Measurements from ENCODE around the gene TNS1. TPM values are rescaled to one million over a fixed set of nuclear protein-coding genes. Genes with fewer than 3 reads are reported as not detected.
"Not testable (repeated sequence)": the region's sequence is repeated elsewhere in the genome, so short reads cannot be mapped to it uniquely, and the experiment has no call there.

The TNS1 gene
- total RNA-seq, 1 donor from 2014 or later: 11.6 TPM

DNA sequence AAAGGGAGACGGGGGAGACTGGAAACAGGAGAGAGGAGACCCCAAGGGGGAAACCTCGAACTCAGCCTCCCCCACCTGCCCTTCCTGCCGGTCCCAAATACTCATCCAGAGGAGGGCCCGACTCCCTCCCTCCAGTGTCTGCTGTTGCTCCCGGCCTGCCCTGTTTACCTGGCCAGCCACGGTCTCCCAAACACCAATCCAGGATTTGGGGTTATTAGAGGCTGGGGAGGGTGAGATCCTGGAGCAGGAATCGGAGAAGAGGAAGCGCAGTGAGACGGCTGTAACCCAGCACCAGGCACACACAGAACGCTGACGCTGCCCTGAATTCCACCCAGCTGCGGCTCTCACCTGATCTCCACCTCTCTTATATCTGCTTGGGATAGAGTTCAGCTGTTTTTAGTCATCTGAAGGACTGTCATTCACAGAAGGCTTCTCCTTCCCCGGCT is 213.0 kb downstream of the TNS1 start:
- TF ChIP-seq, protein P1, sequence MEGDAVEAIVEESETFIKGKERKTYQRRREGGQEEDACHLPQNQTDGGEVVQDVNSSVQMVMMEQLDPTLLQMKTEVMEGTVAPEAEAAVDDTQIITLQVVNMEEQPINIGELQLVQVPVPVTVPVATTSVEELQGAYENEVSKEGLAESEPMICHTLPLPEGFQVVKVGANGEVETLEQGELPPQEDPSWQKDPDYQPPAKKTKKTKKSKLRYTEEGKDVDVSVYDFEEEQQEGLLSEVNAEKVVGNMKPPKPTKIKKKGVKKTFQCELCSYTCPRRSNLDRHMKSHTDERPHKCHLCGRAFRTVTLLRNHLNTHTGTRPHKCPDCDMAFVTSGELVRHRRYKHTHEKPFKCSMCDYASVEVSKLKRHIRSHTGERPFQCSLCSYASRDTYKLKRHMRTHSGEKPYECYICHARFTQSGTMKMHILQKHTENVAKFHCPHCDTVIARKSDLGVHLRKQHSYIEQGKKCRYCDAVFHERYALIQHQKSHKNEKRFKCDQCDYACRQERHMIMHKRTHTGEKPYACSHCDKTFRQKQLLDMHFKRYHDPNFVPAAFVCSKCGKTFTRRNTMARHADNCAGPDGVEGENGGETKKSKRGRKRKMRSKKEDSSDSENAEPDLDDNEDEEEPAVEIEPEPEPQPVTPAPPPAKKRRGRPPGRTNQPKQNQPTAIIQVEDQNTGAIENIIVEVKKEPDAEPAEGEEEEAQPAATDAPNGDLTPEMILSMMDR (IDR thresholded peaks at IDR 0.05; ENCODE audit: unreplicated experiment): no peak
- Mint-ChIP-seq H3K36me3 (ENCODE audit: low read depth, unreplicated experiment) (peaks cover 7% of the 10 kb centered on the region), H3K4me1 (ENCODE audit: unreplicated experiment) (peaks cover 8% of the 10 kb centered on the region), H3K4me3 (ENCODE audit: unreplicated experiment) (no peak overlapping the region), H3K9me3 (ENCODE audit: unreplicated experiment) (no peaks in the 10 kb centered on the region), H3K27me3 (ENCODE audit: unreplicated experiment) (peaks cover 4% of the 10 kb centered on the region), H3K27ac (ENCODE audit: unreplicated experiment) (no peak overlapping the region)
- no peak for DNase-seq (ENCODE audit: low spot score)

DNA sequence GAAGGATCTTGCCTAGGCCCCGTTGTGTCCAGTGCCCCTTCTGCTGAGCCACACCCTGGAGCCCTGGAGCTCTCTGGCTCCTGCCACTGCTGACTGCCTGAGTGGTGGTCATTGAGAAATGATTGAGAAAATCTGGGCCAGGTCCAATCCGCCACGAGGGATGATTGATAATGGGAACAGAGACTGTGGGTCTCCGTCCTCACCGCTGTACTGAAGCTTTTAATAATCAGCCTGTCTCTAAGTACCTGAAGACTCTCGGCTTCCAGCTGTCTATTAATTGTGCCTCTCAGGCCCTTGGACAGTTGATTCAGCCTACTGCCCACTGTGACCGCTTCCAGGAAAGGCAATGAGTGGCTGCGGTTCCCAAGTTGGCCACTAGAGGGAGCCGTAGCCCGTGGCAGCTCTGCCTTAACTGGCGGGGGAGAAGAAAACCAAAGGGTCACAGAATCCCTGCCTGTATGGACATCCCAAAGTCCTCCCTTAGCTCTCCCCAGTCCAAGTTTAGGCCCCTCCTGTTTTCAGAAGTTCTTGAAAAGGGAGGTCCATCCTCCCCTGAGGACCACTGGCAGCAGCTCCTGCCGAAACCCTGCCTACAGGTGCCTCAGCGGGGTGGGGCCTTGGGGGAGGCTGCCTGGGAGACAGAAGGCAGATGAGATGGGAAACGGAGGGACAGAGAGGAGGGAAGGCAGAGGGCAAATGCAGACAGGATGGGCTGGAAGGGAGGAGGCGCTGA is 213.6 kb downstream of the TNS1 start:
- TF ChIP-seq, protein P1 (IDR thresholded peaks at IDR 0.05; ENCODE audit: unreplicated experiment): peak; percentile 100
- DNase-seq (ENCODE audit: low spot score): peak; percentile 96
- H3K9me3 Mint-ChIP-seq (ENCODE audit: unreplicated experiment): no peaks in the 10 kb centered on the region
- peaks cover 7% of the 10 kb centered on the region for H3K36me3 Mint-ChIP-seq (ENCODE audit: low read depth, unreplicated experiment)
- peaks cover 8% of the 10 kb centered on the region for H3K4me1 Mint-ChIP-seq (ENCODE audit: unreplicated experiment)
- H3K27me3 Mint-ChIP-seq (ENCODE audit: unreplicated experiment): peaks cover 4% of the 10 kb centered on the region
- no peak overlapping the region for H3K27ac Mint-ChIP-seq (ENCODE audit: unreplicated experiment)
- H3K4me3 Mint-ChIP-seq (ENCODE audit: unreplicated experiment): no peak overlapping the region

DNA sequence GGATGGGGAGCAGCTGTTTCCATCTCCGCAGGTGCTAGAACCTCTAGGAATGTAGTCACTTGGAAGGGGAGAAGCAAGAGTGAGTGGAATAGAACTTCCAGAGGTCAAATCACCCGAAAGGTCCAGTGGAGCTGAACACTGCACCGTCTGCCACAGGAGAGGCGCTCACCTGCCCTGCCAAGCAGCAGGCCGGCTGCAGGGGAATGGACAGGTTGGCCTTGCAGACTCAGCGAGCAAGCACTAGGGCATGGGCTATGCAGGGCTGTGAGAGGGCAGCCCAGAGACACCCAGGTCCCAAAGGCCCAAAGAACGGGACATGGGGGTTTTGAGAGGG is 214.2 kb downstream of the TNS1 start:
- Mint-ChIP-seq H3K4me3 (ENCODE audit: unreplicated experiment) (no peak overlapping the region), H3K27me3 (ENCODE audit: unreplicated experiment) (peaks cover 4% of the 10 kb centered on the region), H3K27ac (ENCODE audit: unreplicated experiment) (peak overlapping the region; percentile 34), H3K4me1 (ENCODE audit: unreplicated experiment) (peaks cover 8% of the 10 kb centered on the region), H3K9me3 (ENCODE audit: unreplicated experiment) (no peaks in the 10 kb centered on the region), H3K36me3 (ENCODE audit: low read depth, unreplicated experiment) (peaks cover 7% of the 10 kb centered on the region)
- DNase-seq (ENCODE audit: low spot score): no peak
- TF ChIP-seq, protein P1 (IDR thresholded peaks at IDR 0.05; ENCODE audit: unreplicated experiment): no peak

DNA sequence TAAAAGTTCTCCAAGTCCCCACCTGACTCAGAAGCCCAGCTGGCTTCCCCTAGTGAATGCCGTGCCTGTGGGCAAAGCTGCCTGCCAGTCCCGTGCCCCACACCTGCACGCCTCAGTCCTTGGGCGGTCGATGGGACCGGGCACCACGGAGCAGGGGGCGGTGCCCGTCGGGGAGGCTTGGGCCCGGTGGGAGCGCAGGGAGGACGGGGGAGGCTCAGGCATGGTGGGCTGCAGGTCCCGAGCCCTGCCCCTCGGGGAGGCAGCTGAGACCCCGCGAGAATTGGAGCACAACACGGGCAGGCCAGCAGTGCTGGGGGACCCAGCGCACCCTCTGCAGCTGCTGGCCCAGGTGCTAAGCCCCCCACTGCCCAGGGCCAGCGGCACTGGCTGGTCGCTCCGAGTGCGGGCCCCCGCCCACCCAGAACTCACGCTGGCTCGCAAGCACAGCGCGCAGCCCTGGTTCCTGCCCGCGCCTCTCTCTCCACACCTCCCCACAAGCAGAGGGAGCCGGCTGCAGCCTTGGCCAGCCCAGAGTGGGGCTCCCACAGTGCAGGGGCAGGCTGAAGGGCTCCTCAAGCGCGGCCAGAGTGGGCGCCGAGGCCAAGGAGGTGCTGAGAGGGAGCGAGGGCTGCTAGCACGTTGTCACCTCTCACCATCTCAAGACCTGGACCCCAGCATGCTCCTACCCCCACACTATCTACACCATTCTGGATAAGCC is 215.5 kb downstream of the TNS1 start:
- Mint-ChIP-seq H3K27ac (ENCODE audit: unreplicated experiment) (no peak overlapping the region), H3K4me3 (ENCODE audit: unreplicated experiment) (no peak overlapping the region), H3K36me3 (ENCODE audit: low read depth, unreplicated experiment) (peaks cover 7% of the 10 kb centered on the region), H3K27me3 (ENCODE audit: unreplicated experiment) (peaks cover 4% of the 10 kb centered on the region), H3K4me1 (ENCODE audit: unreplicated experiment) (peaks cover 8% of the 10 kb centered on the region), H3K9me3 (ENCODE audit: unreplicated experiment) (no peaks in the 10 kb centered on the region)
- TF ChIP-seq, protein P1 (IDR thresholded peaks at IDR 0.05; ENCODE audit: unreplicated experiment): no peak
- no peak for DNase-seq (ENCODE audit: low spot score)

DNA sequence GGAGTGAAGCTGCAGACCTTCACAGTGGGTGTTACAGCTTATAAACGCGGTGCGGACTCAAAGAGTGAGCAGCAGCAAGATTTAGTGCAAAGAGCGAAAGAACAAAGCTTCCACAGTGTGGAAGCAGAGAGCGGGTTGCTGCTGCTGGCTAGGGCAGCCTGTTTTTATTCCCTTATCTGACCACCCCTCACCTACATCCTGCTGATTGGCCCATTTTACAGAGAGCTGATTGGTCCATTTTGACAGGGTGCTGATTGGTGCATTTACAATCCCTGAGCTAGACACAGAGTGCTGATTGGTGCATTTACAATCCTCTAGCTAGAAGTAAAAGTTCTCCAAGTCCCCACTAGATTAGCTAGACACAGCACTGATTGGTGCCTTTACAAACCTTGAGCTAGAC is 216.2 kb downstream of the TNS1 start:
- DNase-seq (ENCODE audit: low spot score); H3K36me3 Mint-ChIP-seq (ENCODE audit: low read depth, unreplicated experiment); H3K27me3 Mint-ChIP-seq (ENCODE audit: unreplicated experiment); H3K4me1 Mint-ChIP-seq (ENCODE audit: unreplicated experiment); H3K4me3 Mint-ChIP-seq (ENCODE audit: unreplicated experiment); H3K27ac Mint-ChIP-seq (ENCODE audit: unreplicated experiment); H3K9me3 Mint-ChIP-seq (ENCODE audit: unreplicated experiment): not testable (repeated sequence)

Measured in endothelial cell (in vitro differentiated cells).